ENCODE measurements around the gene IRF2BPL. TPM values are rescaled to one million over a fixed set of nuclear protein-coding genes. Genes with fewer than 3 reads are reported as not detected.

The IRF2BPL gene
- total RNA-seq, 1 experiment from 2014 or later: 74.6 TPM

DNA sequence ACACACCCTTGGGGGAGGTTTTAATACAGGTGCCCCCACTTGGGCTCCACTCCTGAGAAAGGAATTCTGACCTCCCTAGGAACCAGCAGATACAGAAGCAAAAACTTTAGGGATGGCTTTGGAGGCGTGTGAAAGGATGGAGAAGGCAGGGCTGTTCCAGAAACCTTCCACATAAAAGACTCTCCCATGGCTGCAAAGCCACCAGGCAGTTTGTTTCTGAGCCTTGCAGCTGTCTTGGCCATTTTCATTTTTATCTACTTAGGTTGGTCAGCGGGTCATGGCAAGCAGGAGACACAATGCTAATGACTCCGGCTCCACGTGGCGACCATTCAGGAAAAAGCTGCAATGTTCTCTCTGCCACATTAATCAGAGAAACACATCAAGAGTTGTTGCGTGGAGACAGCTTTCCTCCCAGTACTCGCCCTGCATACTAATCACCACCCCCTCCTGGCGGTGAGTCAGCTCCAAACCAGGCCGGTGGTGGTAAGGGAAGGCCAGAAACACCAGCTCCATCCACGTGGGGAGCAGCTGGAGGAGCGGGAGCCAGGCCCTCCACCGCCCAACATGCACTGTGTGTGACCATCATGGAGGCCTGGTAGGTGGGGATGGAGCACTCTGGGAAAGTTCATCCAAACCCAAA, 30.9 kb upstream of the IRF2BPL start:
- H3K79me2 ChIP-seq (ENCODE audit: insufficient read depth, low read length): no peaks in the 10 kb centered on the region
- H2AFZ ChIP-seq (ENCODE audit: low read depth, low read length, poor library complexity, severe bottlenecking): peak overlapping the region; percentile 84
- no peaks in the 10 kb centered on the region for H3K9me3 ChIP-seq (ENCODE audit: control insufficient read depth in 1 of 2, insufficient read depth in 1 of 2, low read depth in 1 of 2, low read length in 2 of 2)
- peak; percentile 67 for DNase-seq (ENCODE audit: low read depth, low spot score)
- intact Hi-C loops (cut with micrococcal nuclease): loop anchor here (2.0 kb wide), 1 partner anchor 113 kb away; no protein-coding TSS in a partner anchor
- CTCF ChIA-PET: interaction anchor here (0.6 to 3.3 kb wide), 14 partner anchors 9 to 186 kb away, joined by 3 to 22 read pairs (median 6); no protein-coding TSS in a partner anchor
- RAD21 ChIA-PET (ENCODE audit: low non-redundant PET in 1 of 2, low total read pairs in 2 of 2, uncharacterized antibody in 2 of 2, unreplicated experiment in 2 of 2): interaction anchor here (0.6 to 1.9 kb wide), 12 partner anchors 11 to 186 kb away, joined by 3 to 9 read pairs (median 3); no protein-coding TSS in a partner anchor
- H4K20me1 ChIP-seq (ENCODE audit: insufficient read depth): no peaks in the 10 kb centered on the region
- peak; percentile 98 for ATAC-seq
- peak overlapping the region; percentile 24 for H3K9ac ChIP-seq (ENCODE audit: low read length)
- BruUV-seq (replicated peaks): no TSS peak
- H3K4me1 ChIP-seq (ENCODE audit: control insufficient read depth in 1 of 2, insufficient read depth in 2 of 2, low read length in 2 of 2): peaks cover 15 to 31% of the 10 kb centered on the region in 2 experiments
- no peaks in the 10 kb centered on the region for H3K27me3 ChIP-seq (ENCODE audit: insufficient read depth, low read length)
- POLR2A ChIA-PET: interaction anchor here (0.8 to 2.1 kb wide), 7 partner anchors 13 to 183 kb away, joined by 3 to 7 read pairs (median 5); no protein-coding TSS in a partner anchor
- no peak overlapping the region for H3K4me3 ChIP-seq (replicated peaks in 1 of 2; ENCODE audit: low read depth in 1 of 2, low read length in 2 of 2)
- no peaks in the 10 kb centered on the region for H3K36me3 ChIP-seq (ENCODE audit: control insufficient read depth in 1 of 2, insufficient read depth in 2 of 2, low read length in 2 of 2)
- H3K27ac ChIP-seq (ENCODE audit: low read depth, low read length): peak overlapping the region; percentile 40; the same call in 1 of the 2 replicates
- no peaks in the 10 kb centered on the region for H3K9me2 ChIP-seq (ENCODE audit: insufficient read depth)
- peak overlapping the region; percentile 59 for H3K4me2 ChIP-seq (ENCODE audit: low read length)
- no peak for TF ChIP-seq RAD21 (IDR thresholded peaks at IDR 0.05; ENCODE audit: low read depth)
- TF ChIP-seq SP1 (IDR thresholded peaks at IDR 0.05; ENCODE audit: low read depth): no peak
- TF ChIP-seq TCF7L2 (IDR thresholded peaks at IDR 0.05; ENCODE audit: borderline replicate concordance, extremely low read depth, insufficient read depth, insufficient read length): peak; percentile 21
- no peak for TF ChIP-seq ELF1 (IDR thresholded peaks at IDR 0.05; ENCODE audit: borderline replicate concordance, low read depth)
- no peak for TF ChIP-seq EGR1 (IDR thresholded peaks at IDR 0.05; ENCODE audit: low read depth)
- no peak for TF ChIP-seq POLR2A (IDR thresholded peaks at IDR 0.05; ENCODE audit: borderline replicate concordance, extremely low read depth, insufficient read depth, insufficient read length)
- no peak for TF ChIP-seq FOSL1 (IDR thresholded peaks at IDR 0.05; ENCODE audit: low read depth)
- TF ChIP-seq YY1 (IDR thresholded peaks at IDR 0.05; ENCODE audit: extremely low read depth, insufficient replicate concordance, low read depth, low read length): peak; percentile 38
- TF ChIP-seq JUND (IDR thresholded peaks at IDR 0.05): no peak
- no peak for TF ChIP-seq SRF (IDR thresholded peaks at IDR 0.05; ENCODE audit: low read depth)
- TF ChIP-seq, protein P1, sequence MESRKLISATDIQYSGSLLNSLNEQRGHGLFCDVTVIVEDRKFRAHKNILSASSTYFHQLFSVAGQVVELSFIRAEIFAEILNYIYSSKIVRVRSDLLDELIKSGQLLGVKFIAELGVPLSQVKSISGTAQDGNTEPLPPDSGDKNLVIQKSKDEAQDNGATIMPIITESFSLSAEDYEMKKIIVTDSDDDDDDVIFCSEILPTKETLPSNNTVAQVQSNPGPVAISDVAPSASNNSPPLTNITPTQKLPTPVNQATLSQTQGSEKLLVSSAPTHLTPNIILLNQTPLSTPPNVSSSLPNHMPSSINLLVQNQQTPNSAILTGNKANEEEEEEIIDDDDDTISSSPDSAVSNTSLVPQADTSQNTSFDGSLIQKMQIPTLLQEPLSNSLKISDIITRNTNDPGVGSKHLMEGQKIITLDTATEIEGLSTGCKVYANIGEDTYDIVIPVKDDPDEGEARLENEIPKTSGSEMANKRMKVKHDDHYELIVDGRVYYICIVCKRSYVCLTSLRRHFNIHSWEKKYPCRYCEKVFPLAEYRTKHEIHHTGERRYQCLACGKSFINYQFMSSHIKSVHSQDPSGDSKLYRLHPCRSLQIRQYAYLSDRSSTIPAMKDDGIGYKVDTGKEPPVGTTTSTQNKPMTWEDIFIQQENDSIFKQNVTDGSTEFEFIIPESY (IDR thresholded peaks at IDR 0.05; ENCODE audit: extremely low read depth, insufficient replicate concordance, low read length): no peak
- TF ChIP-seq, protein P2, sequence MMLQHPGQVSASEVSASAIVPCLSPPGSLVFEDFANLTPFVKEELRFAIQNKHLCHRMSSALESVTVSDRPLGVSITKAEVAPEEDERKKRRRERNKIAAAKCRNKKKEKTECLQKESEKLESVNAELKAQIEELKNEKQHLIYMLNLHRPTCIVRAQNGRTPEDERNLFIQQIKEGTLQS (IDR thresholded peaks at IDR 0.05): no peak
- TF ChIP-seq ZFX (IDR thresholded peaks at IDR 0.05): peak; percentile 51; the same call in 1 of the 2 replicates
- TF ChIP-seq, protein P3, sequence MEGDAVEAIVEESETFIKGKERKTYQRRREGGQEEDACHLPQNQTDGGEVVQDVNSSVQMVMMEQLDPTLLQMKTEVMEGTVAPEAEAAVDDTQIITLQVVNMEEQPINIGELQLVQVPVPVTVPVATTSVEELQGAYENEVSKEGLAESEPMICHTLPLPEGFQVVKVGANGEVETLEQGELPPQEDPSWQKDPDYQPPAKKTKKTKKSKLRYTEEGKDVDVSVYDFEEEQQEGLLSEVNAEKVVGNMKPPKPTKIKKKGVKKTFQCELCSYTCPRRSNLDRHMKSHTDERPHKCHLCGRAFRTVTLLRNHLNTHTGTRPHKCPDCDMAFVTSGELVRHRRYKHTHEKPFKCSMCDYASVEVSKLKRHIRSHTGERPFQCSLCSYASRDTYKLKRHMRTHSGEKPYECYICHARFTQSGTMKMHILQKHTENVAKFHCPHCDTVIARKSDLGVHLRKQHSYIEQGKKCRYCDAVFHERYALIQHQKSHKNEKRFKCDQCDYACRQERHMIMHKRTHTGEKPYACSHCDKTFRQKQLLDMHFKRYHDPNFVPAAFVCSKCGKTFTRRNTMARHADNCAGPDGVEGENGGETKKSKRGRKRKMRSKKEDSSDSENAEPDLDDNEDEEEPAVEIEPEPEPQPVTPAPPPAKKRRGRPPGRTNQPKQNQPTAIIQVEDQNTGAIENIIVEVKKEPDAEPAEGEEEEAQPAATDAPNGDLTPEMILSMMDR (IDR thresholded peaks at IDR 0.05 in 2 of 3, conservative IDR thresholded peaks at IDR 0.05 in 1 of 3; ENCODE audit: borderline replicate concordance in 1 of 3, insufficient read depth in 1 of 3, low read depth in 2 of 3, low read length in 2 of 3): peak in 2 of 3 experiments; percentile 34 to 37; a peak in 4 of 6 replicates
- TF ChIP-seq, protein P4, sequence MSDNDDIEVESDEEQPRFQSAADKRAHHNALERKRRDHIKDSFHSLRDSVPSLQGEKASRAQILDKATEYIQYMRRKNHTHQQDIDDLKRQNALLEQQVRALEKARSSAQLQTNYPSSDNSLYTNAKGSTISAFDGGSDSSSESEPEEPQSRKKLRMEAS (IDR thresholded peaks at IDR 0.05): no peak
- no peak for TF ChIP-seq CEBPB (IDR thresholded peaks at IDR 0.05; ENCODE audit: low read depth)
- TF ChIP-seq SIN3A (IDR thresholded peaks at IDR 0.05; ENCODE audit: low read depth): no peak
- TF ChIP-seq, protein P5, sequence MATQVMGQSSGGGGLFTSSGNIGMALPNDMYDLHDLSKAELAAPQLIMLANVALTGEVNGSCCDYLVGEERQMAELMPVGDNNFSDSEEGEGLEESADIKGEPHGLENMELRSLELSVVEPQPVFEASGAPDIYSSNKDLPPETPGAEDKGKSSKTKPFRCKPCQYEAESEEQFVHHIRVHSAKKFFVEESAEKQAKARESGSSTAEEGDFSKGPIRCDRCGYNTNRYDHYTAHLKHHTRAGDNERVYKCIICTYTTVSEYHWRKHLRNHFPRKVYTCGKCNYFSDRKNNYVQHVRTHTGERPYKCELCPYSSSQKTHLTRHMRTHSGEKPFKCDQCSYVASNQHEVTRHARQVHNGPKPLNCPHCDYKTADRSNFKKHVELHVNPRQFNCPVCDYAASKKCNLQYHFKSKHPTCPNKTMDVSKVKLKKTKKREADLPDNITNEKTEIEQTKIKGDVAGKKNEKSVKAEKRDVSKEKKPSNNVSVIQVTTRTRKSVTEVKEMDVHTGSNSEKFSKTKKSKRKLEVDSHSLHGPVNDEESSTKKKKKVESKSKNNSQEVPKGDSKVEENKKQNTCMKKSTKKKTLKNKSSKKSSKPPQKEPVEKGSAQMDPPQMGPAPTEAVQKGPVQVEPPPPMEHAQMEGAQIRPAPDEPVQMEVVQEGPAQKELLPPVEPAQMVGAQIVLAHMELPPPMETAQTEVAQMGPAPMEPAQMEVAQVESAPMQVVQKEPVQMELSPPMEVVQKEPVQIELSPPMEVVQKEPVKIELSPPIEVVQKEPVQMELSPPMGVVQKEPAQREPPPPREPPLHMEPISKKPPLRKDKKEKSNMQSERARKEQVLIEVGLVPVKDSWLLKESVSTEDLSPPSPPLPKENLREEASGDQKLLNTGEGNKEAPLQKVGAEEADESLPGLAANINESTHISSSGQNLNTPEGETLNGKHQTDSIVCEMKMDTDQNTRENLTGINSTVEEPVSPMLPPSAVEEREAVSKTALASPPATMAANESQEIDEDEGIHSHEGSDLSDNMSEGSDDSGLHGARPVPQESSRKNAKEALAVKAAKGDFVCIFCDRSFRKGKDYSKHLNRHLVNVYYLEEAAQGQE (IDR thresholded peaks at IDR 0.05; ENCODE audit: low read depth): no peak
- no peak for TF ChIP-seq CBX3 (IDR thresholded peaks at IDR 0.05; ENCODE audit: low read depth)
